Mucosa of descending colon (tissue), 3 donors: ENCODE data around the gene KLHL22. TPM values are rescaled to one million over a fixed set of nuclear protein-coding genes. Genes with fewer than 3 reads are reported as not detected.

Experiments
- ATAC-seq: fragments of 200-7000 bp; cut with Tn5 transposase; one replicate; pipeline ENCODE4 v1.9.1; 2020; ENCODE audit warnings: mild to moderate bottlenecking, moderate library complexity
- DNase-seq, 3 donors: peaks; one replicate each; pipeline ENCODE4 v3.0.0-alpha.2; 2020
- H3K36me3 ChIP-seq: fragments of 200-600 bp; one replicate; pipeline ENCODE4 v1.8.0; 2021; ENCODE audit warnings: low read depth, mild to moderate bottlenecking
- H3K4me1 ChIP-seq: fragments of 200-600 bp; one replicate; pipeline ENCODE4 v1.8.0; 2021; ENCODE audit warnings: low read depth, mild to moderate bottlenecking
- H3K4me3 ChIP-seq: fragments of 200-600 bp; one replicate; pipeline ENCODE4 v1.8.0; 2021; ENCODE audit warnings: mild to moderate bottlenecking
- H3K9me3 ChIP-seq: fragments of 200-600 bp; one replicate; pipeline ENCODE4 v1.8.0; 2021; ENCODE audit warnings: mild to moderate bottlenecking
- CTCF ChIP-seq: fragments of 200-600 bp; IDR thresholded peaks from one replicate; pipeline ENCODE4 v1.8.0; 2022; ENCODE audit warnings: antibody characterized with exemption, mild to moderate bottlenecking
- intact Hi-C, 2 donors: fragments of 100-400 bp; cut with DNase I in 1 of 2; cut with micrococcal nuclease in 1 of 2; formaldehyde crosslinking; loops; one replicate each; pipeline versions ENCODE4 v1.11.0 to v1.11.1; 2022; cut with DNase I, micrococcal nuclease
- total RNA-seq, 3 donors: library from RNA; stranded (reverse); fragmentation: NEBNext Ultra II Directional in 2 of 3; extraction: Animal tissue kit (Norgen Biotek cat#: 25700) in 2 of 3; gene quantifications; one replicate each; pipeline versions ENCODE4 v1.2.1 to v1.2.4, GENCODE V29; 2021 to 2023
- donor health status: DM: no; HTN: no; CAD: no; lungs with moderate emphysema.
- donor health status: DM: no; HTN: no; CAD: no.
- donor health status: DM: no; HTN: yes; CAD: no.

The KLHL22 gene
- total RNA-seq, 3 donors from 2014 or later: 9.5 to 24.1 (median 14.7) TPM

DNA sequence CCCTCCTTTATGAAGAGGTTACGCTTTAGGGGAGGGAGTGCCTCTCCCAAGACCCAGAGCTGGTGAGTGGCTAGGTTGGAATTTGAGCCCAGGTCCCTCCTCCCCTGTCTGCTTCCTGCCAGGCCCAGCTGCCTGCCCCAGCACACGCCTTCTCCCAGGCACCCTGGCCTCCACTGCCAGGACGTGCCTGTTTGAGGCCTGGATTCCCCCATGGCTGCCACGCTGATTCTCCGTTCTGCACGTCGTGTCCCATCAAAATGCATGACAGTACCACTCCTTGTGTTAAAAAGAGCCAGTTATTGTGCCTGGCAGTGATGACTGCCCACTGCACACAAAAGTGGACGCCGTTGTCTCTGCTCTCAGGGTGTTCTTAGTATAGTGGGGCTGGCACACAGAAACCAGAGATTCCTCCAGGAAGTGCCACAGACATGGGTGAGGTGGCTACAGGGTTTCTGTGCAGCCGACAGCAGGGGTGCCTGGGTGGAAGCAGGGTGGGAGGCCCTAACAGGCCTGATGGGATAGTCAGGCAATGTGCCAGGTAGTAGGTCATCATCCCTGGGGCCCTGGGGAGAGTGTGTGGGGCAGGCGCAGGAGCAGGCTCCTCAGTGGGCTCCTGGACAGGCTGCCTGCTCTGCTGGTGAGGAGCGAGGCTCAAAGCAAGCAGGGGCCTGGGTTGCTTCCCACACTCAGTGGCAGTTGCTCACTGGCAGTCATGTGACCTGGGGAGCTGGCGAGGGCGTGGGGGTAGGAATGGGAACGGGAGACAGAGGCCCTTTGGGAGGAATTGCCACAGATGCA is 36.0 kb upstream of the KLHL22 start:
- intact Hi-C loops: no loop called here
- peak; percentile 61 to 72 (median 61) for DNase-seq
- H3K36me3 ChIP-seq: no peaks in the 10 kb centered on the region
- peaks cover 27% of the 10 kb centered on the region for H3K4me1 ChIP-seq
- no peaks in the 10 kb centered on the region for H3K9me3 ChIP-seq
- TF ChIP-seq CTCF: no peak
- H3K4me3 ChIP-seq: no peak overlapping the region
- peak; percentile 93 for ATAC-seq

- Histone ChIP-seq H3K36me3 (no peaks in the 10 kb centered on the region), H3K4me3 (no peak overlapping the region), H3K4me1 (peaks cover 27% of the 10 kb centered on the region), H3K9me3 (no peaks in the 10 kb centered on the region)
- ATAC-seq (no peak), DNase-seq (no peak)
- intact Hi-C loops: no loop called here
- no peak for TF ChIP-seq CTCF
These were observed 35.5 kb upstream of the KLHL22 start for GRCh38 chr22:20531154-20531403.

DNA sequence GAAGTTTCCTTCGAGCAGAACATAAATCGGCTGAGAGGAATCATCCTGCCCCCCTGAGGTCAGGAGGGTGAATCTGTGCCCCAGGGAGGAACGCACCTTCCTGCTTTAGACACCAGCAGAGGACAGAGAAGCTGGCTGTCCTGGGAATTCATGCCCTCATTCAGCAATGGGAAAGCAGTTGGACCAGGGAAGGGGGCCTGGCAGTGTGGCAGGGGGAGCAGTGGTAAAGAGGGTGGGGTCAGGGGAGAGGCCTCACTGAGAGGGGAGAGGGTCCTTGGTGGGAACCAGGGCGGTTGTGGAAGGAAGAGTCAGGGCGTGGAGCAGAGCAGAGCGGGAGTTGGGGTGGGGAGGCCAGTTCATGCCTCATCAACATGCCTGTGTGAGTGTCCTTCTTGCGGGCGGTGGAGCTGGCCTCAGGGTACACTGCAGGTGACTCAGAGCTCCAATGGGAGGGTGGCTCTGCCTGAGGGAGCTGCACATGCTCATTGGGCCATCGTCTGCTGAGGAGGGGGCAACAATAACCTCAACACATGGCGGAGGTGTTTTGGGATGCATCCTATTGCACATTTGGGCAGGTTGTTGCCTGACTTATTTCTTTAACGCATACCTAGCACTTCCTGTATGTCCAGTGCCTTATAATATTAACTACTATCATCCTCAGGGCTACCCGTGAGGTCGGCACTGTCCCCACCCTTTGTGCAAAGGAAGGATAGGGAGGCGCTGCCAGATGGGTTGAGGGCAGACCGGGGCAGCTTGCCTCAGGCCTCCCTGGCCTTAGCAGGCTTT is 35.0 kb upstream of the KLHL22 start:
- no peaks in the 10 kb centered on the region for H3K36me3 ChIP-seq
- H3K9me3 ChIP-seq: no peaks in the 10 kb centered on the region
- H3K4me1 ChIP-seq: peaks cover 27% of the 10 kb centered on the region
- H3K4me3 ChIP-seq: no peak overlapping the region
- intact Hi-C loops: no loop called here
- no peak for TF ChIP-seq CTCF
- peak; percentile 78 for ATAC-seq
- DNase-seq: peak in 2 of 3 donors; percentile 48 to 60

- TF ChIP-seq CTCF: no peak
- intact Hi-C loops: no loop called here
- Histone ChIP-seq H3K9me3 (no peaks in the 10 kb centered on the region), H3K4me1 (peaks cover 31% of the 10 kb centered on the region), H3K4me3 (no peak overlapping the region), H3K36me3 (no peaks in the 10 kb centered on the region)
- no peak for ATAC-seq
- no peak for DNase-seq
These were observed 32.9 kb upstream of the KLHL22 start for GRCh38 chr22:20528405-20528978.

DNA sequence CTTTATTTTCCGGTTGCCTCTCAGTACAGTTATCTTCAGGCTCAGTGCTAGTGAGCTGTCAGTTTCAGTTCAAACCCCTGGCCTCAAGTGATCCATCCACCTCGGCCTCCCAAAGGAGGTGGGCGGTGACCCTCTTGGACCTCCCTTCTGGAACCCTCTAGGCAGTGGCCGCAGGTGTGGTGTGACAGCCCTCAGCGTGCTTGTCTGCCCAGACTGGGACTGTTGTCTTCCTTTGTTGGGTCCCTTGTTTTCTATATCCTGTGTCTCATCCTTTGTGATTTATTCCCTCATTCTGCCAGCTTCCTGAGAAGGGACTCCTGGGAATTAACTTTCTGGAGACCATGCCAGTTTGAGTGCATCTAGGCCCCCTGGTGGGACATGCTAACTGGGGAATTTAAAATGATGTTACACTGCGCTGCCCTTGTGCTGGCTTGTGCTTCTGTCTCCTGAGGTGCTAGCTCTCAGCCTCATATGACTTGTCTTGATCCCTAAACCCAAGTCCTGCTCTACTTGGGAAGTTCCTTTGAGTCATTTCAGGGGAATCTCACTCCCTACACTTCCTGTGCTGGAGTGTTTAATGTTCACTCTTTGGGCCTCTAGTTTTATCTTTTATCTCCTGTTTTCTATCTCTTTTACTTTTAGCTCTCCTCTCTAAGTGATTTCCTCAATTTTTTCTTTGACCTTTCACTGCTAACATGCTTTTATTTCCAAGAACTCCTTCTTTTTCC is 31.2 kb upstream of the KLHL22 start:
- no peaks in the 10 kb centered on the region for H3K9me3 ChIP-seq
- H3K36me3 ChIP-seq: no peaks in the 10 kb centered on the region
- DNase-seq: no peak
- intact Hi-C loops: no loop called here
- no peak overlapping the region for H3K4me3 ChIP-seq
- TF ChIP-seq CTCF: no peak
- peaks cover 30% of the 10 kb centered on the region for H3K4me1 ChIP-seq
- ATAC-seq: no peak
